ENCODE results near the gene IL20RB.

IL20RB gene

DNA sequence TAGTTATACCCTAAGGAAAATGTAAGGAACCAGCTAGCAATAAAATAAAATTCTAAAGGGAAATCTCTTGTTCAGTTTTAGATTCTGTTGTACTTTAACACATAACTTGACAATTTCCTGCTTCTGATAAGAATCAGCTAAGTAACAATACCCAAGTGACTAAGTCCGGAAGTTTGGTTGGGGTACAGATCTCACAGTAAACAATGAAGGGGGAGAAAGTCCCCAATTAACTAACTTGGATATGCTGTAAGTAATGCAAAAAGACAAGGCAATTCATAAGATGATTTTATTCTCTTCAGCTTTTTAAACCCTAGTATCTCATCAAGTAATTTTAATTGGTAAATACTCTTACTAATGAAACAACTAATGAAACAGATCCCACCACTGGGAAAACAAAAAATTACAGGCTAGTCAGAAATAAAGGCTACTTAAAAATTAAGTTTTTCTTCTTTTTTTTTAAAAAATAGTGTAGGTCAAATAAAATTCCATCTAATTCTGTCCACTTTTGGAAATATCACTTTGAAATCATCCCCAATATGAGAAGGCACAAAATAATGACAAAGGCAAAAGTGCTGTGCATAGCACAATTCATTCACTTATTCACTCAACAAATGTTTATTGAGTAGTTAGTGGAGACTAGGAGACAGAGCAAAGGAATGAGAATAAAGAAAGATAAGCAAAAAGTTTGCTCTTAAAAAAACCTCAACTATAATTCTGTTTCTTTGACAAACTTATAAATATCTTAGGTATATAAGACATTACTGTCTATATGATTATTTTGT is 37.8 kb upstream of the IL20RB start:
- DNase-seq (ENCODE audit: low read depth) = no peak
- TF ChIP-seq, protein P1, sequence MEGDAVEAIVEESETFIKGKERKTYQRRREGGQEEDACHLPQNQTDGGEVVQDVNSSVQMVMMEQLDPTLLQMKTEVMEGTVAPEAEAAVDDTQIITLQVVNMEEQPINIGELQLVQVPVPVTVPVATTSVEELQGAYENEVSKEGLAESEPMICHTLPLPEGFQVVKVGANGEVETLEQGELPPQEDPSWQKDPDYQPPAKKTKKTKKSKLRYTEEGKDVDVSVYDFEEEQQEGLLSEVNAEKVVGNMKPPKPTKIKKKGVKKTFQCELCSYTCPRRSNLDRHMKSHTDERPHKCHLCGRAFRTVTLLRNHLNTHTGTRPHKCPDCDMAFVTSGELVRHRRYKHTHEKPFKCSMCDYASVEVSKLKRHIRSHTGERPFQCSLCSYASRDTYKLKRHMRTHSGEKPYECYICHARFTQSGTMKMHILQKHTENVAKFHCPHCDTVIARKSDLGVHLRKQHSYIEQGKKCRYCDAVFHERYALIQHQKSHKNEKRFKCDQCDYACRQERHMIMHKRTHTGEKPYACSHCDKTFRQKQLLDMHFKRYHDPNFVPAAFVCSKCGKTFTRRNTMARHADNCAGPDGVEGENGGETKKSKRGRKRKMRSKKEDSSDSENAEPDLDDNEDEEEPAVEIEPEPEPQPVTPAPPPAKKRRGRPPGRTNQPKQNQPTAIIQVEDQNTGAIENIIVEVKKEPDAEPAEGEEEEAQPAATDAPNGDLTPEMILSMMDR (IDR thresholded peaks at IDR 0.05; ENCODE audit: low read depth, low read length, missing control alignments) = no peak
- no peak overlapping the region for H3K4me3 ChIP-seq (ENCODE audit: low read depth, low read length)

DNA sequence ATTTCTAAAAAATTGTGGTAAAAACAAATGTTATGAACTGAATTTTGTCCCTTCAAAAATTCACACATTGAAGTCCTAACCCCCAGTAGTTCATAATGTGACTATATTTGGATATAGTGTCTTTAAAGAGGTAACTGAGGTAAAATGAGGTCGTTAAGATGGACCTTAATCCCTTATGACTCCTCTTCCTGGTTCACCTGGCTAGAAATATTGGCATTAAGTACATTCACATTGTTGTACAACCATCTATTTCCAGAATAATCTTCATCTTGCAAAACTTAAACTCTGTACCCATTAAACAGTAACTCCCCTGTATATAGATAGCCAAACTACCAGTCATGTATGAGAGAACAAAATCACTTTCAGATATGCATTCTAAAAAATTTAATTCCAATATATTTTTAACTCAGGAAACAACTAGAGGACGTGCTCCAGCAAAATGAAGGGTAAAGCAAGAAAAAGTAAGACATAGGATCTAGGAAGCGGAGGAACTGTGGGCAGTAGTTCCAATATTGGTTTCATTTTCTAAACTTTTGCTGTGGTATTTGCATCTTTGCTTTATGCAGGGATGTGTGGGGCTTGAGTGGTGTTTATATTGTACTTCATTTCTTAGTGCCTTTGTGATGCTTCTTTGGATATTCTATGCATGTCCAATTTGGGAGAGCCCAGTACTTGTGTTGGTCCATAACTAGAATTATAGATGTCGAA is 36.7 kb upstream of the IL20RB start:
- TF ChIP-seq, protein P1 (IDR thresholded peaks at IDR 0.05; ENCODE audit: low read depth, low read length, missing control alignments) = no peak
- no peak overlapping the region for H3K4me3 ChIP-seq (ENCODE audit: low read depth, low read length)
- DNase-seq (ENCODE audit: low read depth) = no peak

DNA sequence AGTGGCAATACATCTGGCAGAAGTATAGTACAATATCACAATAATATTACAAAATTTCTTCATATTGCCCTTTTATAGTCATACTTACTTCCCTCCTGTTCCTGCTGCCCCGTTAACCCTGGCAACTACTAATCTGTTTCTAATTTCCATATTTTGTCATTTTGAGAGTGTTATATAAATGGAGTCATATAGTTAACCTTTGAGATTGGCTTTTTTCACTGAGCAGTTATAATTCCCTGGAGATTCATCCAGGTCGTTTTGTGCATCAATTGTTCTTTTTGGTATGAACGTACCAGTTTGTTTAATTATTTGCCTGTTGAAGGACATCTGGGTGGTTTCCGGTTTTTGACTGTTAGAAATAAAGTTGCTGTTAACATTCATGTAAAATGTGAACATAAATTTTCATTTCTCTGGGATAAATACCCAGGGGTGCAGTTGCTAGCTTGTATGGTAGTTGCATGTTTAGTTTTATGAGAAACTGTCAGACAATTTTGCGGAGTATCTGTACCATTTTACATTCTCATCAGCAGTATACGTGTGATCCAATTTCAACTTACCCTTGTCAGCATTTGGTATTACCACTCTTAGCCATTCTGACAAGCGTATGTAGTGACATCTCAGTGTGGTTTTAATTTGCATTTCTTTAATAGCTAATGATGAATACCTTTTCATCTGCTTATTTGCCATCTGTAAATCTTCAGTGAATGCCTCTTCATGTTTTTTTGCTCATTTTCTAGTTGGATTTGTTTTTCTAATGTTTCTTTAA is 32.2 kb upstream of the IL20RB start:
- TF ChIP-seq, protein P1 (IDR thresholded peaks at IDR 0.05; ENCODE audit: low read depth, low read length, missing control alignments) = no peak
- DNase-seq (ENCODE audit: low read depth) = no peak
- no peak overlapping the region; the same call in 1 of the 2 replicates for H3K4me3 ChIP-seq (ENCODE audit: low read depth, low read length)

DNA sequence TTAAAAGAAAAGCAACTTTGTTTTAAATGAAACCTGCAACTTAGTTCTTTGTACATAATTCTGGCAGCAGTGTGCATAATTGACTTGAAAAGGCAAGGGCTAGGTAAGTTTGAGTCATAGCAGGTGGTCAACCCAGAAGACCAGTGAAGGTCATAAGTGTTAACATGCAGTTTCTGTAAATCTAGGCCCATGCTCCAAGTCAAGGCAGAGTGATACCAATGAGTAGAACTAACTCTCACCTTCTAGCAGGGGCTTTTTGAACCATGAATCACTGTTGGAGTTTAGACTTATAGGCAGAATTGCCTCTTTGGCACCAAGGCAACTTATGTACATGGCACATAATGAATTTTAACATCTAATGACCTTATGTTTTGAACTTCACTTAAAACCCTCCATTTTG is 29.5 kb upstream of the IL20RB start:
- DNase-seq (ENCODE audit: low read depth) = no peak
- TF ChIP-seq, protein P1 (IDR thresholded peaks at IDR 0.05; ENCODE audit: low read depth, low read length, missing control alignments) = no peak
- H3K4me3 ChIP-seq (ENCODE audit: low read depth, low read length) = no peak overlapping the region

DNA sequence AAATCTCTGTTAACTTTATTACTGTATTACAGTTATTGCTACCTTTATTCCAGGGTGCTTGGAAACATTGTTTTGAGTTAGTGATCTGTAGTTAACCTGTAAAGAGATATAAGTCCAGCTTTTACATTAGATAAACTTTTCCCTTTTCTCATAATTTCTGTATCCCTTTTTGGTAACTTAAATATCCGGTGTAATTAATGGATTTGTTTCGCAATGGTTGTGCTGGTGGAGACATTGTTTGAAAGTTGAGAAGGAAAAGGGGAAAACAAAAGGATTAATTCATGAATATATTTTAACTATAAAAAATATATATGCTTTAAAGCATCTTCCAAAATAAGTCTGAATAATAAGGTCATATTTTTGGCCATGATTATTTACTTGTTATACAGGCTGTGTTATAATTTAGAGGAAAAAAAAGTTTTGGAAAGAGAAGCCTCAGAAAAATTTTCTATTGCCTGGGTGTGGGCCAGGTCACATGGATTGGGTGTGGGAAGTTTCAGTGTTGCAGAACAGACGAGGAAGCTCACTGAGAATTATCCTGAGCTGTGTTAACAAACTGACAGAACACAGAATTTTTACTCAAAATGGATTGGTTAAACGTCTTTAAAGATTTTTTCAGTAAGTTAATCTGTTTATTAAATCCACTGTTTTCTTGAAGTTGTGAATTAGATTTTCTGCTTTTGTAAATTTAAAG is 27.7 kb upstream of the IL20RB start:
- no peak for DNase-seq (ENCODE audit: low read depth)
- TF ChIP-seq, protein P1 (IDR thresholded peaks at IDR 0.05; ENCODE audit: low read depth, low read length, missing control alignments) = no peak
- H3K4me3 ChIP-seq (ENCODE audit: low read depth, low read length) = no peak overlapping the region

DNA sequence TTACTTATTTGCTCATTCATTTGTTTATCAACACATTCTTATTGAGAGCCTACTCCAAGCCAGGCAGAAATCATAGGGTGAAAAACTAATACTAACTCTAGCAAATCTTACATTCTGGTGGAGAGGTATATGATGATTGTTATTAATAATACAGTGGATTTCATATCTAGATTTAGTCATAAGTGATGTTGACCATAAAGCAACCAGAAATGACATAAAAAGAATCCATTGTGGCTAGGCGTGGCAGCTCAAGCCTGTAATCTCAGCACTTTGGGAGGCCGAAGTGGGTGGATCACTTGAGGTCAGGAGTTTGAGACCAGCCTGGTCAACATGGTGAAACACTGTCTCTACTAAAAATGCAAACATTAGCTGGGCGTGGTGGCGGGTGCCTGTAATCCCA is 26.2 kb upstream of the IL20RB start:
- DNase-seq (ENCODE audit: low read depth) = no peak
- TF ChIP-seq, protein P1 (IDR thresholded peaks at IDR 0.05; ENCODE audit: low read depth, low read length, missing control alignments) = no peak
- H3K4me3 ChIP-seq (ENCODE audit: low read depth, low read length) = no peak overlapping the region

Measured in GM12864 (cell line).